Astrocyte of the cerebellum (primary cell): ENCODE measurements around the gene MYO15B.

ENCODE experiments used
- DNase-seq: peaks from one replicate; pipeline ENCODE4 v3.0.0-alpha.2; 2011; ENCODE audit warnings: low read depth
- H3K4me3 ChIP-seq: 2 replicates; pipeline ENCODE4 v1.5.1; 2011; ENCODE audit warnings: mild to moderate bottlenecking, low read depth, low read length, moderate library complexity
- in situ Hi-C: cut with HindIII; loops from 2 replicates; pipeline ENCODE4 v1.10.0; 2017; ENCODE audit warnings: low sequenced_read_pairs
- TF ChIP-seq, protein P1 (sequence below): IDR thresholded peaks from 2 replicates; pipeline ENCODE4 v1.5.1; 2012; ENCODE audit warnings: low read length, low read depth, moderate library complexity, mild to moderate bottlenecking; ENCODE audit errors: missing control alignments

MYO15B gene

DNA sequence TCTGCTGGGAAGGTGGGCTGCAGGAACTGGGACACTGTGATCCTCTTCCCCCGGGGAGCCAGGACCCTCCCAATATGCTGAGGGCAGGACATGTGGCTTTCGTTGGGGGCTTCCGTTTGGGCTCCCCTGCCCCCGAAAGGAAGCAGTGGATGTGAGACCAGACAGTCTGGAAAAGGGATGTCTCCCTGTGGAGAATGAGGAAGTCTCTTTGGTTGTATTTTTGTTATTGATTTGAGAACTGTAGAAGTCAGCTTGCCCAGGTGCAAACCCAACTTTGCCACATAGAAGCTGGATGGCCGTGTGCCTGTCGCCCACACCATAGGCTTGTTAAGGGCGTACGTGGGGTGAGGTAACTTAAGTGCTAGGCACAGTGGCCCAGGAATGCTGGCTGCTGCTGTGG lies 43.4 kb upstream of the MYO15B start:
- in situ Hi-C loops: loop anchor here (5.0 kb wide), 1 partner anchor 53 kb away; no protein-coding TSS in a partner anchor
- TF ChIP-seq, protein P1, sequence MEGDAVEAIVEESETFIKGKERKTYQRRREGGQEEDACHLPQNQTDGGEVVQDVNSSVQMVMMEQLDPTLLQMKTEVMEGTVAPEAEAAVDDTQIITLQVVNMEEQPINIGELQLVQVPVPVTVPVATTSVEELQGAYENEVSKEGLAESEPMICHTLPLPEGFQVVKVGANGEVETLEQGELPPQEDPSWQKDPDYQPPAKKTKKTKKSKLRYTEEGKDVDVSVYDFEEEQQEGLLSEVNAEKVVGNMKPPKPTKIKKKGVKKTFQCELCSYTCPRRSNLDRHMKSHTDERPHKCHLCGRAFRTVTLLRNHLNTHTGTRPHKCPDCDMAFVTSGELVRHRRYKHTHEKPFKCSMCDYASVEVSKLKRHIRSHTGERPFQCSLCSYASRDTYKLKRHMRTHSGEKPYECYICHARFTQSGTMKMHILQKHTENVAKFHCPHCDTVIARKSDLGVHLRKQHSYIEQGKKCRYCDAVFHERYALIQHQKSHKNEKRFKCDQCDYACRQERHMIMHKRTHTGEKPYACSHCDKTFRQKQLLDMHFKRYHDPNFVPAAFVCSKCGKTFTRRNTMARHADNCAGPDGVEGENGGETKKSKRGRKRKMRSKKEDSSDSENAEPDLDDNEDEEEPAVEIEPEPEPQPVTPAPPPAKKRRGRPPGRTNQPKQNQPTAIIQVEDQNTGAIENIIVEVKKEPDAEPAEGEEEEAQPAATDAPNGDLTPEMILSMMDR: no peak
- DNase-seq: no peak
- H3K4me3 ChIP-seq: no peak overlapping the region

DNA sequence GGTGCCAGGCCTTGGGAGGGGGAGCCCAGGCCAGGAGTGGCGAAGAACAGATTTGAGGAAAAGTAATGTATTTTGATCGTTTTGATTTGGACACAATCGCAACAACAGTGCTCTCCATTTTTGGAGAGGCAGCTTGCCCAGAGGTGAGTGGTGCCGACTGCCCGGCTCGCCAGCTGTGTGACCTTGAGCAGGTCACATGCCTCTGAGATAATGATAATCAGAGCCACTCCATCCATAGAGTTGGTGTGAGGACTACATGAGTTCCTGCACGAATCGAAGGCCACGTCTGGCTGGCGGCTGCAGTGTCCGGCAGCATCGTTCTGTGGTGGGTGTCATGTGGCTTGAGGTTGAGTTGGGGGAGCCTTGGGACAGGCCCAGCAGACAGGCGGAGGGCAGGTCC lies 41.4 kb upstream of the MYO15B start:
- H3K4me3 ChIP-seq: no peak overlapping the region
- in situ Hi-C loops: no loop called here
- no peak for DNase-seq
- TF ChIP-seq, protein P1: no peak

DNA sequence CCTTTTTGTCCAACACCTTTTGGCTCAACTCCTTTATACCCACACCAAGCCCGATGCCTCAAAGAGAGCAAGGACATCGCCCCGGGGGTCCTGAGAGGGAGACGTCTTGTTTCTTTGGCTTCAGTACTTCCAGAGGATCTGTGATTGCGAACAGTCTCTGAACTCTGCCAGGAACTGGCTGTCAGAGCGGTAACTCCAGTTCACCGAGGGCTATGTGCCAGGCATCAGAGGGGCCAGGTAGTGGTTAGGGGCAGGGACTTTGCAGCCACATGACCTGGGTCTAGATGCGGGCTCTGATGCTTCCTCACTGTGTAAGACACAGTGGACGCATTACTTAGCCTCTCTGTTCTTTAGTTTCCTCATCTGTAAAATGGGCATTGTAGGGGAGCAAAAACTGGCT lies 40.5 kb upstream of the MYO15B start:
- TF ChIP-seq, protein P1: no peak
- in situ Hi-C loops: no loop called here
- DNase-seq: no peak
- no peak overlapping the region for H3K4me3 ChIP-seq

DNA sequence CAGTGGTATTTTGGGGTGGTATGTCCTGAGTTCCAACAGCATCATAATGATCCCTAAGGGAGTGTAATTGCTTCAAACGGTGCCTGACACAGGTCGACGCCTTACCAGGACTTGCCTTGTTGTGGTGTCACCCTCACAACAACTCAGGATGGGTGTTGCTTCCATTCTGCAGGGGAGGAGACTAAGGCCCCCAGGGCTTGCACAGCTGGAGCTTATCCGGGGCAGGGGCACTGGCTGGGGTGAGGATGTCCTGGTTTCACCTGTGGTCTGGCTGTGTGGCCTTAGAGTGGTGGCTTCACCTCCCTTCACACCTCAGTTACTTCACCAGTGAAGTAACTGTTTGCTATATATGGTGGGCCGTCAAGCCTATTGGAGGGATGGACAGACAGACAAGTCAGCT lies 38.8 kb upstream of the MYO15B start:
- TF ChIP-seq, protein P1: no peak
- in situ Hi-C loops: no loop called here
- H3K4me3 ChIP-seq: no peak overlapping the region
- no peak for DNase-seq

DNA sequence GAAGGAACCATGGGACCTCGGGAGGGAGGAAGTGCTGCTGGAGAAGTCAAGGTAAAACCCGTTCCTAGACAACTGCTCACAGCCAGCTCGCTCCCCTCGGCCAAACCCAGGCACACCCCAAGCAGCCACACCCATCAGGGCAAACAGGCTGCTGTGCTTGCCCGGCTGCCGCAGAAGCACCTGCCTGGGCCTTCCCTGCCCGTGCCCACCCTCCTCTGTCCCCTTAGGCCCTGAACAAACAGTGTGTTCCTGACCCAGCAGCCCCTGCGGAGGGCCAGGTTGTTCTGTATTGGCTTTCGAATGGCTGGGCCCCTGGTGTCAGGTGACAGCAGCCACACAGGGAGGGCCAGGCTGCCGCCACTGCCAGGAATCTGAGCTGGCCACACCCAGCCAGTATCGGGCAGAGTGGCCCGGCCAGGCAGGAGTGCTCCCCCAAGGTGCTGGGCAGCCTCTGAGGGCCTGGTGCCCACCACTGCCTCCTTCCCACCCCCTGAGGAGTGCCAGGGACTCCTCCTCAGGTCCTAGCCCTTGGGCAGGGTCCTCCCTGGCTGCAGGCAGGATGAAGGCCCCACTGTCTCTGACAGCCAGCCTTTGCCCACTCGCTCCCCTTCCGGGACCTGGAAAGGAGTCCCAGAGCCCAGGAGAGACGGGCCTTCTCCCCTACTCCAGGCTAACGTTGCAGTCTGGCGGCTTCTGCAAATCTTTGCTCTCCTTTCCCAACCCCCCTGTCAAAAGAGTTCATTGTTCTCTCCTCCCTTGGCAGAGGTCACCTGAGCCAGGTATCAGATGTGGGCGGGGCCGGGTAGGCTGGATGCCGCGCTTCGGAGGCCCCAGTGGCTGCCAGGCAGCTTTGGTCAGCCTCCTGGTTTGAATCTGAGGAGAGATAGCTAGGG lies 38.1 kb upstream of the MYO15B start:
- in situ Hi-C loops: no loop called here

DNA sequence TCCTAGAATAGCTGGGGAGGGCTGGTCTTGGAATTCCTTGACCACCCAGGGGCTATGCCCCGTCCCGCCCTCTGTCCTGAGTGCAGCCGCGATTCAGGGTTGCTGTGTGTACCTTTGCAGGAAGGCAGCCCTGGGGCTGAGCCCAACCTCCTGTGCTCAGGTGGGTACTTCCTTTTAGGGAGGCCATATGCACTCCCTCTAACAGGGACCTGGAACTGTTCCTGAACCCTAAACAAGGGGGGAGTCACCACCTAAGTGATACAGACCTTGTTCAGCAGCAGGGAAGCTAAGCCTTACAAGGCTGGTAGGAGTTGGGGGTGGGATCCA lies 37.5 kb upstream of the MYO15B start:
- TF ChIP-seq, protein P1: no peak
- DNase-seq: no peak
- no peak overlapping the region for H3K4me3 ChIP-seq
- in situ Hi-C loops: no loop called here

More for the DNA sequence above, 38.1 kb upstream of the MYO15B start:
- TF ChIP-seq, protein P1: no peak
- no peak for DNase-seq
- H3K4me3 ChIP-seq: no peak overlapping the region
